Astrocyte (in vitro differentiated cells and primary cell): Measurements from ENCODE around the gene HPSE. TPM values are rescaled to one million over a fixed set of nuclear protein-coding genes. Genes with fewer than 3 reads are reported as not detected.

Source experiments
- DNase-seq: peaks from one replicate; pipeline ENCODE4 v3.0.0-alpha.2; 2010; ENCODE audit warnings: low read depth
- FAIRE-seq: peaks from 2 replicates; lab custom pipeline; 2011; peaks lifted over from hg19 to GRCh38; lab: Jason Lieb, UNC
- H2AFZ ChIP-seq: 2 replicates; pipeline ENCODE4 v1.6.0; 2012; ENCODE audit warnings: low read depth, low read length, inconsistent platforms
- H3K27ac ChIP-seq: 2 replicates; pipeline ENCODE4 v1.5.1; 2011; ENCODE audit warnings: low read depth, low read length, inconsistent platforms
- H3K27me3 ChIP-seq: 2 replicates; pipeline ENCODE4 v1.6.0; 2011; ENCODE audit warnings: low read length, inconsistent platforms; ENCODE audit not compliant: insufficient read depth
- H3K36me3 ChIP-seq: 2 replicates; pipeline ENCODE4 v1.5.1; 2011; ENCODE audit warnings: low read length, inconsistent platforms; ENCODE audit not compliant: insufficient read depth
- H3K4me1 ChIP-seq: 2 replicates; pipeline ENCODE4 v1.5.1; 2011; ENCODE audit warnings: low read length, inconsistent platforms; ENCODE audit not compliant: insufficient read depth
- H3K4me2 ChIP-seq: 2 replicates; pipeline ENCODE4 v1.6.0; 2012; ENCODE audit warnings: low read length, inconsistent platforms
- H3K4me3 ChIP-seq: 2 replicates; pipeline ENCODE4 v1.5.1; 2011; ENCODE audit warnings: low read depth, mild to moderate bottlenecking, low read length, inconsistent platforms; ENCODE audit not compliant: insufficient read depth
- H3K79me2 ChIP-seq: 2 replicates; pipeline ENCODE4 v1.6.0; 2012; ENCODE audit warnings: mild to moderate bottlenecking, low read length, inconsistent platforms; ENCODE audit not compliant: insufficient read depth
- H3K9ac ChIP-seq: 2 replicates; pipeline ENCODE4 v1.6.0; 2012; ENCODE audit warnings: mild to moderate bottlenecking, low read length, inconsistent platforms
- H3K9me3 ChIP-seq: 2 replicates; pipeline ENCODE4 v1.5.1; 2012; ENCODE audit warnings: low read depth, mild to moderate bottlenecking, low read length, inconsistent platforms; ENCODE audit not compliant: insufficient read depth
- H4K20me1 ChIP-seq: 2 replicates; pipeline ENCODE4 v1.6.0; 2012; ENCODE audit warnings: low read length, inconsistent platforms; ENCODE audit not compliant: insufficient read depth
- H3K27ac Mint-ChIP-seq: one replicate; pipeline ENCODE4 v1.8.0; 2021; ENCODE audit warnings: mild to moderate bottlenecking, mixed read lengths; ENCODE audit not compliant: unreplicated experiment
- H3K27me3 Mint-ChIP-seq: one replicate; pipeline ENCODE4 v1.8.0; 2021; ENCODE audit warnings: low read depth, mixed read lengths; ENCODE audit not compliant: unreplicated experiment
- H3K36me3 Mint-ChIP-seq: one replicate; pipeline ENCODE4 v1.8.0; 2021; ENCODE audit warnings: low read depth, mixed read lengths; ENCODE audit not compliant: unreplicated experiment
- H3K4me1 Mint-ChIP-seq: one replicate; pipeline ENCODE4 v1.8.0; 2021; ENCODE audit warnings: low read depth, mixed read lengths; ENCODE audit not compliant: unreplicated experiment
- H3K4me3 Mint-ChIP-seq: one replicate; pipeline ENCODE4 v1.8.0; 2021; ENCODE audit warnings: mild to moderate bottlenecking, moderate library complexity, mixed read lengths; ENCODE audit not compliant: unreplicated experiment
- H3K9me3 Mint-ChIP-seq: one replicate; pipeline ENCODE4 v1.8.0; 2021; ENCODE audit warnings: mild to moderate bottlenecking, mixed read lengths; ENCODE audit not compliant: unreplicated experiment
- CTCF ChIP-seq: IDR thresholded peaks from 2 replicates; pipeline ENCODE4 v1.5.1; 2011; ENCODE audit warnings: low read depth, mild to moderate bottlenecking, inconsistent platforms, low read length, moderate library complexity; ENCODE audit not compliant: insufficient read depth
- EZH2 ChIP-seq: IDR thresholded peaks from 2 replicates; pipeline ENCODE4 v1.6.1; 2012; ENCODE audit warnings: mild to moderate bottlenecking, low read length, inconsistent platforms; ENCODE audit not compliant: insufficient read depth
- total RNA-seq: library from RNA; stranded (reverse); gene quantifications from 2 replicates; pipeline ENCODE4 v1.2.1, GENCODE V29; 2021

The HPSE gene
- total RNA-seq, 1 donor from 2014 or later = 0.75 TPM

GRCh38 chr4:83261307-83261706 is 73.3 kb downstream of the HPSE start:
- Histone ChIP-seq H2AFZ (no peak overlapping the region), H3K9me3 (no peaks in the 10 kb centered on the region), H3K36me3 (peaks cover 3% of the 10 kb centered on the region), H4K20me1 (no peaks in the 10 kb centered on the region), H3K27me3 (no peaks in the 10 kb centered on the region), H3K79me2 (no peaks in the 10 kb centered on the region), H3K4me3 (no peak overlapping the region), H3K4me1 (no peaks in the 10 kb centered on the region), H3K27ac (no peak overlapping the region), H3K4me2 (no peak overlapping the region), H3K9ac (no peak overlapping the region)
- no peak overlapping the region for H3K27ac Mint-ChIP-seq
- H3K4me3 Mint-ChIP-seq = no peak overlapping the region
- H3K27me3 Mint-ChIP-seq = no peaks in the 10 kb centered on the region
- no peaks in the 10 kb centered on the region for H3K9me3 Mint-ChIP-seq
- TF ChIP-seq EZH2 (no peak), CTCF (no peak)
- FAIRE-seq (no peak), DNase-seq (no peak)
- H3K4me1 Mint-ChIP-seq = peaks cover 14% of the 10 kb centered on the region
- H3K36me3 Mint-ChIP-seq = peaks cover 6% of the 10 kb centered on the region

GRCh38 chr4:83259586-83259985 is 75.1 kb downstream of the HPSE start:
- no peak overlapping the region for H3K27ac ChIP-seq
- Mint-ChIP-seq H3K27me3 (no peaks in the 10 kb centered on the region), H3K4me1 (peaks cover 19% of the 10 kb centered on the region), H3K4me3 (no peak overlapping the region), H3K36me3 (peaks cover under 1% of the 10 kb centered on the region), H3K9me3 (no peaks in the 10 kb centered on the region), H3K27ac (no peak overlapping the region)
- H3K4me3 ChIP-seq = no peak overlapping the region
- FAIRE-seq = peak; percentile 59
- no peak overlapping the region for H3K4me2 ChIP-seq
- H3K9ac ChIP-seq = no peak overlapping the region
- no peaks in the 10 kb centered on the region for H3K4me1 ChIP-seq
- no peaks in the 10 kb centered on the region for H3K79me2 ChIP-seq
- H3K9me3 ChIP-seq = no peaks in the 10 kb centered on the region
- DNase-seq = no peak
- peaks cover 3% of the 10 kb centered on the region for H3K36me3 ChIP-seq
- no peaks in the 10 kb centered on the region for H3K27me3 ChIP-seq
- no peaks in the 10 kb centered on the region for H4K20me1 ChIP-seq
- no peak overlapping the region for H2AFZ ChIP-seq
- no peak for TF ChIP-seq CTCF
- TF ChIP-seq EZH2 = no peak

- TF ChIP-seq EZH2 (no peak), CTCF (no peak)
- Histone ChIP-seq H3K79me2 (no peaks in the 10 kb centered on the region), H3K27ac (no peak overlapping the region), H3K9me3 (no peaks in the 10 kb centered on the region), H3K9ac (no peak overlapping the region), H2AFZ (no peak overlapping the region), H3K4me2 (no peak overlapping the region), H3K27me3 (no peaks in the 10 kb centered on the region), H3K4me1 (no peaks in the 10 kb centered on the region), H4K20me1 (no peaks in the 10 kb centered on the region), H3K36me3 (peaks cover 3% of the 10 kb centered on the region), H3K4me3 (no peak overlapping the region)
- DNase-seq (no peak), FAIRE-seq (no peak)
- H3K36me3 Mint-ChIP-seq = no peaks in the 10 kb centered on the region
- H3K9me3 Mint-ChIP-seq = no peaks in the 10 kb centered on the region
- H3K27me3 Mint-ChIP-seq = no peaks in the 10 kb centered on the region
- H3K4me3 Mint-ChIP-seq = no peak overlapping the region
- H3K27ac Mint-ChIP-seq = peak overlapping the region; percentile 60
- peaks cover 19% of the 10 kb centered on the region for H3K4me1 Mint-ChIP-seq
Measured at GRCh38 chr4:83258461-83258860, 76.2 kb downstream of the HPSE start.
